H9 (cell line): ENCODE results near the gene TMCC1. TPM values are rescaled to one million over a fixed set of nuclear protein-coding genes. Genes with fewer than 3 reads are reported as not detected.

ENCODE experiments used
- DNase-seq: peaks from one replicate; pipeline ENCODE4 v3.0.0-alpha.2; 2017
- H2AFZ ChIP-seq: one replicate; pipeline ENCODE4 v1.6.1; 2013; ENCODE audit warnings: mild to moderate bottlenecking, low read length, control low read depth, moderate library complexity
- H2AK5ac ChIP-seq: 2 replicates; pipeline ENCODE4 v1.6.1; 2013; ENCODE audit warnings: low read length, control low read depth, mixed read lengths; ENCODE audit not compliant: insufficient read length
- H2BK120ac ChIP-seq: one replicate; pipeline ENCODE4 v1.6.1; 2013; ENCODE audit warnings: low read depth, mild to moderate bottlenecking, low read length, control low read depth, inconsistent platforms; ENCODE audit not compliant: poor library complexity, severe bottlenecking
- H2BK12ac ChIP-seq: 2 replicates; pipeline ENCODE4 v1.6.1; 2013; ENCODE audit warnings: low read length, control low read depth, mixed read lengths, low read depth; ENCODE audit not compliant: insufficient read length
- H2BK15ac ChIP-seq: 2 replicates; pipeline ENCODE4 v1.6.1; 2013; ENCODE audit warnings: low read depth, low read length, control low read depth
- H2BK20ac ChIP-seq: one replicate; pipeline ENCODE4 v1.6.1; 2013; ENCODE audit warnings: low read depth, mild to moderate bottlenecking, low read length, control low read depth, inconsistent platforms; ENCODE audit not compliant: poor library complexity, severe bottlenecking
- H2BK5ac ChIP-seq: 2 replicates; pipeline ENCODE4 v1.6.1; 2013; ENCODE audit warnings: low read length, control low read depth, mixed read lengths; ENCODE audit not compliant: insufficient read length
- H3K14ac ChIP-seq: 2 replicates; pipeline ENCODE4 v1.6.1; 2013; ENCODE audit warnings: low read length, control low read depth; ENCODE audit not compliant: insufficient read depth
- H3K18ac ChIP-seq: 2 replicates; pipeline ENCODE4 v1.6.1; 2013; ENCODE audit warnings: low read depth, mild to moderate bottlenecking, mixed read lengths, low read length, control low read depth; ENCODE audit not compliant: insufficient read length
- H3K23ac ChIP-seq: 2 replicates; pipeline ENCODE4 v1.6.1; 2013; ENCODE audit warnings: low read length, control low read depth, mixed read lengths, low read depth; ENCODE audit not compliant: insufficient read length
- H3K23me2 ChIP-seq: 2 replicates; pipeline ENCODE4 v1.6.1; 2013; ENCODE audit warnings: low read depth, mild to moderate bottlenecking, mixed read lengths, low read length, control low read depth; ENCODE audit not compliant: insufficient read length, poor library complexity, severe bottlenecking
- H3K27ac ChIP-seq: 2 replicates; pipeline ENCODE4 v1.5.1; 2013; ENCODE audit warnings: low read length, control low read depth, mixed read lengths, low read depth; ENCODE audit not compliant: insufficient read length
- H3K27me3 ChIP-seq: 2 replicates; pipeline ENCODE4 v1.6.1; 2013; ENCODE audit warnings: low read length, control low read depth, inconsistent platforms; ENCODE audit not compliant: insufficient read depth
- H3K4ac ChIP-seq: 2 replicates; pipeline ENCODE4 v1.6.1; 2013; ENCODE audit warnings: low read depth, mild to moderate bottlenecking, control low read depth, inconsistent platforms, low read length, moderate library complexity
- H3K4me1 ChIP-seq: 2 replicates; pipeline ENCODE4 v1.6.1; 2013; ENCODE audit warnings: low read length, control low read depth, inconsistent platforms; ENCODE audit not compliant: insufficient read depth
- H3K4me2 ChIP-seq: 2 replicates; pipeline ENCODE4 v1.6.1; 2013; ENCODE audit warnings: low read length, control low read depth, mixed read lengths; ENCODE audit not compliant: insufficient read length, insufficient read depth
- H3K56ac ChIP-seq: 2 replicates; pipeline ENCODE4 v1.6.1; 2013; ENCODE audit warnings: low read depth, mild to moderate bottlenecking, mixed read lengths, low read length, control low read depth; ENCODE audit not compliant: insufficient read length
- H3K79me1 ChIP-seq: 2 replicates; pipeline ENCODE4 v1.6.1; 2013; ENCODE audit warnings: low read depth, mild to moderate bottlenecking, moderate library complexity, low read length, control low read depth, inconsistent platforms; ENCODE audit not compliant: insufficient read depth, poor library complexity, severe bottlenecking
- H3K79me2 ChIP-seq: 2 replicates; pipeline ENCODE4 v1.6.1; 2013; ENCODE audit warnings: low read length, control low read depth, inconsistent platforms; ENCODE audit not compliant: insufficient read depth
- H3K9ac ChIP-seq: 2 replicates; pipeline ENCODE4 v1.6.1; 2013; ENCODE audit warnings: low read length, control low read depth, mixed read lengths; ENCODE audit not compliant: insufficient read length; ENCODE audit errors: extremely low read depth
- H3K9me3 ChIP-seq: one replicate; pipeline ENCODE4 v1.6.1; 2013; ENCODE audit warnings: low read depth, low read length, inconsistent platforms; ENCODE audit not compliant: control insufficient read depth
- H3T11ph ChIP-seq: one replicate; pipeline ENCODE4 v1.6.1; 2013; ENCODE audit warnings: mild to moderate bottlenecking, low read length, control low read depth, inconsistent platforms
- H4K20me1 ChIP-seq: one replicate; pipeline ENCODE4 v1.6.1; 2013; ENCODE audit not compliant: control insufficient read depth, insufficient read length, insufficient read depth
- H4K5ac ChIP-seq: 2 replicates; pipeline ENCODE4 v1.6.1; 2013; ENCODE audit warnings: low read depth, mild to moderate bottlenecking, mixed read lengths, low read length, control low read depth; ENCODE audit not compliant: insufficient read length
- H4K8ac ChIP-seq: replicated peaks from 2 replicates; pipeline ENCODE4 v1.6.1; 2013; ENCODE audit warnings: low read length, control low read depth, mixed read lengths, low read depth; ENCODE audit not compliant: insufficient read length
- H4K91ac ChIP-seq: 2 replicates; pipeline ENCODE4 v1.6.1; 2013; ENCODE audit warnings: low read depth, mild to moderate bottlenecking, moderate library complexity, mixed read lengths, low read length, control low read depth; ENCODE audit not compliant: insufficient read length
- H3K27ac Mint-ChIP-seq, 3 experiments: 2 replicates in 2 of 3; 3 replicates in 1 of 3; pipeline ENCODE4 v1.8.0; 2020 to 2021; ENCODE audit warnings: mixed read lengths in 3 of 3, mild to moderate bottlenecking in 1 of 3, moderate library complexity in 1 of 3
- H3K27me3 Mint-ChIP-seq: 2 replicates; pipeline ENCODE4 v1.8.0; 2021; ENCODE audit warnings: low read depth, mild to moderate bottlenecking, moderate library complexity, mixed read lengths
- H3K36me3 Mint-ChIP-seq, 3 experiments: 2 replicates in 2 of 3; 3 replicates in 1 of 3; pipeline ENCODE4 v1.8.0; 2020 to 2021; ENCODE audit warnings: low read depth in 3 of 3, mixed read lengths in 3 of 3; ENCODE audit not compliant: insufficient read depth in 1 of 3
- H3K4me1 Mint-ChIP-seq, 2 experiments: 2 replicates each; pipeline ENCODE4 v1.8.0; 2020; ENCODE audit warnings: mixed read lengths in 2 of 2
- H3K4me3 Mint-ChIP-seq, 2 experiments: 2 replicates in 1 of 2; 3 replicates in 1 of 2; pipeline ENCODE4 v1.8.0; 2020 to 2021; ENCODE audit warnings: mild to moderate bottlenecking in 2 of 2, mixed read lengths in 2 of 2, moderate library complexity in 1 of 2
- H3K9me3 Mint-ChIP-seq, 2 experiments: 2 replicates in 1 of 2; 3 replicates in 1 of 2; pipeline ENCODE4 v1.8.0; 2020; ENCODE audit warnings: mild to moderate bottlenecking in 2 of 2, mixed read lengths in 2 of 2, moderate library complexity in 1 of 2
- WGBS: extraction: QIAGEN DNeasy Blood & Tissue Kit; methylation state at CpG from one replicate; pipeline ENCODE4 v1.1.7; 2013; ENCODE audit warnings: missing lambda C conversion rate, low lambda C conversion rate, mixed read lengths; ENCODE audit not compliant: insufficient read length; ENCODE audit errors: extremely low coverage; 5-methylcytosine and 5-hydroxymethylcytosine counted together
- total RNA-seq: library from RNA; stranded (reverse); gene quantifications from 2 replicates; pipeline ENCODE4 v1.2.1, GENCODE V29; 2021
- TF ChIP-seq, protein P1 (sequence below): fragments of 200-600 bp; sonication (generic); conservative IDR thresholded peaks from 3 replicates; pipeline ENCODE4 v1.8.0; 2021; ENCODE audit warnings: antibody characterized with exemption, mild to moderate bottlenecking

The TMCC1 gene
- total RNA-seq, 1 experiment from 2014 or later: 24.4 TPM

DNA sequence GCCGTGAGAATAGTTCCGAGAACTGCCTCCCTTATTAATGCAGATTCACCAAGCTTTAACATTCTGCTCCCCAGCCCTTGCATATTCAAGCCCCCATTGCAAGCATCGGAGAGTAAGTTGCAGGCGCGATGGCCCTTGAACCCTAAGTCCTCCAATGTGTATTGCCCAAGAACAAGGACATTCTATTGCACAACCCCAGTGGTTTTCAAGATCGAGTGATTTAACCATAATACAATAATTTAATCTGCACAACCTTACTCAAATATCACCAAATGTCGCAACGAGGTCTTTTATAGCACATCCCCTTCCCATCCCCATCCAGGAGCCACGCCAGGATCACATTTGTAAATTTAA, 265.4 kb downstream of the TMCC1 start:
- Histone ChIP-seq H3K4me2 (peak overlapping the region; percentile 54), H3T11ph (no peak overlapping the region), H2BK20ac (no peak overlapping the region), H3K9ac (peak overlapping the region; percentile 10), H2BK120ac (no peak overlapping the region), H4K5ac (no peak overlapping the region), H2BK5ac (no peak overlapping the region), H3K27ac (peak overlapping the region; percentile 3), H3K27me3 (no peaks in the 10 kb centered on the region), H3K23me2 (peaks cover 8% of the 10 kb centered on the region), H3K18ac (no peak overlapping the region), H3K4ac (no peak overlapping the region), H3K4me1 (peaks cover 6% of the 10 kb centered on the region; the same call in 1 of the 2 replicates), H4K20me1 (no peaks in the 10 kb centered on the region), H3K56ac (no peak overlapping the region), H2AFZ (no peak overlapping the region), H3K23ac (no peak overlapping the region), H3K9me3 (no peaks in the 10 kb centered on the region), H4K8ac (no peak overlapping the region), H3K79me2 (no peaks in the 10 kb centered on the region), H2AK5ac (no peak overlapping the region), H2BK15ac (no peak overlapping the region), H3K14ac (no peak overlapping the region), H4K91ac (no peak overlapping the region), H3K79me1 (no peaks in the 10 kb centered on the region), H2BK12ac (no peak overlapping the region)
- Mint-ChIP-seq H3K9me3 (no peaks in the 10 kb centered on the region; a peak in 1 of 5 replicates), H3K27me3 (no peaks in the 10 kb centered on the region), H3K4me1 (peaks cover 17 to 23% of the 10 kb centered on the region in 2 experiments), H3K27ac (peak overlapping the region in 2 of 3 experiments; percentile 1 to 23; a peak in 1 of 7 replicates), H3K36me3 (no peaks in the 10 kb centered on the region; a peak in 1 of 7 replicates), H3K4me3 (peak overlapping the region; percentile 91 to 94)
- WGBS: no CpG with 5 or more reads among the region's 9 CpGs
- no peak for DNase-seq
- TF ChIP-seq, protein P1, sequence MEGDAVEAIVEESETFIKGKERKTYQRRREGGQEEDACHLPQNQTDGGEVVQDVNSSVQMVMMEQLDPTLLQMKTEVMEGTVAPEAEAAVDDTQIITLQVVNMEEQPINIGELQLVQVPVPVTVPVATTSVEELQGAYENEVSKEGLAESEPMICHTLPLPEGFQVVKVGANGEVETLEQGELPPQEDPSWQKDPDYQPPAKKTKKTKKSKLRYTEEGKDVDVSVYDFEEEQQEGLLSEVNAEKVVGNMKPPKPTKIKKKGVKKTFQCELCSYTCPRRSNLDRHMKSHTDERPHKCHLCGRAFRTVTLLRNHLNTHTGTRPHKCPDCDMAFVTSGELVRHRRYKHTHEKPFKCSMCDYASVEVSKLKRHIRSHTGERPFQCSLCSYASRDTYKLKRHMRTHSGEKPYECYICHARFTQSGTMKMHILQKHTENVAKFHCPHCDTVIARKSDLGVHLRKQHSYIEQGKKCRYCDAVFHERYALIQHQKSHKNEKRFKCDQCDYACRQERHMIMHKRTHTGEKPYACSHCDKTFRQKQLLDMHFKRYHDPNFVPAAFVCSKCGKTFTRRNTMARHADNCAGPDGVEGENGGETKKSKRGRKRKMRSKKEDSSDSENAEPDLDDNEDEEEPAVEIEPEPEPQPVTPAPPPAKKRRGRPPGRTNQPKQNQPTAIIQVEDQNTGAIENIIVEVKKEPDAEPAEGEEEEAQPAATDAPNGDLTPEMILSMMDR: no peak
